ENCODE data around the gene PSG7.
"Not testable (repeated sequence)": the region's sequence is repeated elsewhere in the genome, so short reads cannot be mapped to it uniquely, and the experiment has no call there.

- TF ChIP-seq CTCF (conservative IDR thresholded peaks at IDR 0.05); ZFX (IDR thresholded peaks at IDR 0.05): not testable (repeated sequence)
Observed at GRCh38 chr19:42882010-42882409, 55.0 kb downstream of the PSG7 start.
